HCT116 (cell line): Measurements from ENCODE around the gene PTGDS.

Experiments used
- CTCF ChIP-seq, 3 experiments: fragments of 200-600 bp in 1 of 3; sonication (generic) in 1 of 3; IDR thresholded peaks in 2 of 3; conservative IDR thresholded peaks in 1 of 3; 2 replicates each; pipeline ENCODE4 v1.5.1; 2012 to 2017; ENCODE audit warnings: low read depth in 2 of 3, low read length in 2 of 3, antibody characterized with exemption in 1 of 3, borderline replicate concordance in 1 of 3, control low read depth in 1 of 3, mild to moderate bottlenecking in 1 of 3, mixed read lengths in 1 of 3, mixed run types in 1 of 3, moderate library complexity in 1 of 3; ENCODE audit not compliant: insufficient read depth in 1 of 3
- JUND ChIP-seq: IDR thresholded peaks from 2 replicates; pipeline ENCODE4 v1.6.1; 2012
- MAX ChIP-seq: IDR thresholded peaks from 2 replicates; pipeline ENCODE4 v1.6.1; 2012
- YY1 ChIP-seq: IDR thresholded peaks from 2 replicates; pipeline ENCODE4 v1.6.1; 2011; ENCODE audit warnings: low read length, low read depth, moderate library complexity, mild to moderate bottlenecking; ENCODE audit not compliant: insufficient replicate concordance; ENCODE audit errors: extremely low read depth
- ZFX ChIP-seq: fragments of 450-650 bp; IDR thresholded peaks from 2 replicates; pipeline ENCODE4 v1.6.1; 2017

GRCh38 chr9:136968333-136969127 lies 8.8 kb upstream of the PTGDS start:
- TF ChIP-seq CTCF (IDR thresholded peaks at IDR 0.05 in 2 of 3, conservative IDR thresholded peaks at IDR 0.05 in 1 of 3; ENCODE audit: borderline replicate concordance in 1 of 3, insufficient read depth in 1 of 3, low read depth in 2 of 3, low read length in 2 of 3) (no peak), JUND (no peak), ZFX (no peak), YY1 (no peak), MAX (no peak)
